A673 (cell line): ENCODE results near the gene NRXN3. TPM values are rescaled to one million over a fixed set of nuclear protein-coding genes. Genes with fewer than 3 reads are reported as not detected.

Experiments
- BruUV-seq: library from RNA; stranded (reverse); fragments of 400-500 nt; replicated peaks from 2 replicates; lab custom pipeline; 2021; lab: Mats Ljungman, UMichigan
- CTCF ChIA-PET: fragments of 300-600 bp; sonication (Branson Sonifier 250); formaldehyde crosslinking; loops from one replicate; lab custom pipeline; 2022; ENCODE audit warnings: antibody characterized with exemption; lab: Charles Lee
- POLR2A ChIA-PET: fragments of 300-600 bp; sonication (Branson Sonifier 250); formaldehyde crosslinking; loops from one replicate; lab custom pipeline; 2022; ENCODE audit warnings: antibody characterized with exemption; ENCODE audit not compliant: low non-redundant PET; lab: Charles Lee
- DNase-seq: peaks from one replicate; pipeline ENCODE4 v3.0.0-alpha.2; 2015; ENCODE audit warnings: low spot score
- H3K27ac ChIP-seq: fragments of 200-600 bp; sonication (generic); 2 replicates; pipeline ENCODE4 v1.5.1; 2016; ENCODE audit warnings: mixed run types, low read depth, mild to moderate bottlenecking, mixed read lengths, antibody characterized with exemption, low read length; ENCODE audit not compliant: poor library complexity, severe bottlenecking
- H3K27me3 ChIP-seq: fragments of 200-600 bp; sonication (generic); replicated peaks from 2 replicates; pipeline ENCODE4 v1.6.1; 2017; ENCODE audit warnings: mixed run types, low read depth, mild to moderate bottlenecking, mixed read lengths, antibody characterized with exemption, low read length; ENCODE audit not compliant: insufficient read depth, poor library complexity
- H3K36me3 ChIP-seq: fragments of 200-600 bp; sonication (generic); 2 replicates; pipeline ENCODE4 v1.6.1; 2016; ENCODE audit warnings: mixed run types, mild to moderate bottlenecking, mixed read lengths, antibody characterized with exemption, low read length; ENCODE audit not compliant: insufficient read depth, poor library complexity, severe bottlenecking
- H3K4me1 ChIP-seq: fragments of 200-600 bp; sonication (generic); 2 replicates; pipeline ENCODE4 v1.6.1; 2017; ENCODE audit warnings: mixed run types, mild to moderate bottlenecking, mixed read lengths, antibody characterized with exemption, low read length; ENCODE audit not compliant: insufficient read depth, poor library complexity, severe bottlenecking
- H3K4me3 ChIP-seq: fragments of 200-600 bp; sonication (generic); 2 replicates; pipeline ENCODE4 v1.5.1; 2016; ENCODE audit warnings: low read depth, mixed run types, mild to moderate bottlenecking, mixed read lengths, low read length; ENCODE audit not compliant: poor library complexity, severe bottlenecking
- H3K9me3 ChIP-seq: fragments of 200-600 bp; sonication (generic); 2 replicates; pipeline ENCODE4 v1.6.1; 2016; ENCODE audit warnings: mixed run types, low read depth, mild to moderate bottlenecking, mixed read lengths, antibody characterized with exemption, low read length; ENCODE audit not compliant: poor library complexity, severe bottlenecking
- CTCF ChIP-seq: fragments of 300-800, 200-600 bp; sonication (generic); conservative IDR thresholded peaks from 2 replicates; pipeline ENCODE4 v1.5.1; 2017; ENCODE audit warnings: low read depth, mild to moderate bottlenecking, antibody characterized with exemption, low read length, moderate library complexity, mixed read lengths
- EZH2 ChIP-seq: fragments of 200-600 bp; sonication (generic); IDR thresholded peaks from 2 replicates; pipeline ENCODE4 v1.6.1; 2017; ENCODE audit warnings: borderline replicate concordance, low read depth, mild to moderate bottlenecking, mixed read lengths, antibody characterized with exemption, low read length; ENCODE audit not compliant: poor library complexity, severe bottlenecking
- intact Hi-C: fragments of 100-400 bp; cut with micrococcal nuclease; formaldehyde crosslinking; loops from one replicate; pipeline ENCODE4 v1.10.0; 2022; ENCODE audit not compliant: unreplicated experiment
- total RNA-seq: library from RNA; stranded (reverse); gene quantifications from 2 replicates; pipeline ENCODE4 v1.2.3, GENCODE V29; 2021

Gene NRXN3
- total RNA-seq, 1 experiment from 2014 or later = 0.21 TPM

DNA sequence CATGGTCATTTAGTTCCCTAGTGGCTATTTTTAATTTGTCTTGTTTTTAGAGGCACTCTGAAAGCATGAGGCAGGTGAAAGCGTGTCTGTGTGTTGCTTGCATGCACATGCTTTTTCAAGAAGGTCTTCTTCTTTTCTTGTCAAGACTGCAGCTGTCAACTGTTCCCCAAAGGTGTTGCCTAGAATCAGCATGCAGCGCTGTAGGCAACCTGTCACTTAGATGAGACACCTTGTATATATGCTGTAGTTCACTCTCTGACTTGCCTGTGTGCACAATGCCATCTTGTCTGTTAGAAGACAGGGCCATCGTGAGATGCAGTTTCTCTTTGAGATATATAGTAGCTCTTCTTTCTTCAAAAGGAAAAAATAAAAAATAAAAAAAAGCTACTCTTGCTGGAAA lies 1155.4 kb downstream of the NRXN3 start:
- Histone ChIP-seq H3K4me3 (no peak overlapping the region), H3K36me3 (no peaks in the 10 kb centered on the region), H3K27me3 (no peaks in the 10 kb centered on the region), H3K27ac (no peak overlapping the region), H3K9me3 (no peaks in the 10 kb centered on the region), H3K4me1 (no peaks in the 10 kb centered on the region)
- TF ChIP-seq EZH2 = no peak
- no peak for TF ChIP-seq CTCF
- BruUV-seq = no TSS peak
- ChIA-PET CTCF (no interaction called here), POLR2A (no interaction called here)
- no peak for DNase-seq
- intact Hi-C loops = no loop called here

DNA sequence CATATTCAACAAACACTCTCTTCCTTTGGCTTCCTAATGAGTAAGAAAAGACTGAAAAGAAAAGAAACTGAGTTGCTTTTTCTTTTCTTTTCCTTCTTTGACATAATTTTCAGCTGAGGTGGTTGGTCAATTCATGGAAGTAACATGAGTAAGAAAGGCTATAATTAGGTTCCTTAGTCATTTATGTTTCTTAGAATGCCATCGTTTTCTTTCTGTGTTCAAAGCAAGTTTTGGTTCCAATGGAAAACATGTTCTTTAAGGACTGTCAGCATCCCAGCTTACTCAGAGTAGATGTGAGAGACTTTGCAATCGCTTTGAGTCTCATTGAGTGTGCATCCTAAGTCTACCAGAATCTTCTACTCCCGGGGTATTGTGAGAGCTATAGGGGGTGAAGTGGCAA lies 1158.7 kb downstream of the NRXN3 start:
- intact Hi-C loops = no loop called here
- ChIA-PET POLR2A (no interaction called here), CTCF (no interaction called here)
- TF ChIP-seq EZH2 = no peak
- no peak for TF ChIP-seq CTCF
- H3K4me3 ChIP-seq = no peak overlapping the region
- no peaks in the 10 kb centered on the region for H3K9me3 ChIP-seq
- H3K27me3 ChIP-seq = no peaks in the 10 kb centered on the region
- H3K36me3 ChIP-seq = no peaks in the 10 kb centered on the region
- no peak for DNase-seq
- H3K27ac ChIP-seq = no peak overlapping the region
- H3K4me1 ChIP-seq = no peaks in the 10 kb centered on the region
- no TSS peak for BruUV-seq

DNA sequence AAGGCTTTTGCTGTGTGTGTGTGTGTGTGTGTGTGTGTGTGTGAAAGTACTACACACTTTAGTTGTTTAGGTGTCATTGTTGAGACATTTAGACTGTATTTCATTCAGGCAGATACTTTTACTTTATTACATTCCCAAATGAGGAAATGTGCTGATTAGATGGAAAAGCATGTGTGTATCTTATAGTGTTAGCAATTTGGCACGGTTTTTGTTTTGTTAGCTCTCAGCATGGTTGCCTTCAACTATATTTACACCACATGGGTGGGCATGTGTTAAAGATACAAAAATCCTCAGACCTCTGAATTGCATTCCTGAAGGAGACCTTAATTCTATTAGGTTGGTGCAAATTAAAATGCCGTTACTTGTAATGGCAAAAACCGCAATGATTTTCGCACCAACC lies 1161.7 kb downstream of the NRXN3 start:
- no TSS peak for BruUV-seq
- intact Hi-C loops = no loop called here
- no peak for TF ChIP-seq EZH2
- TF ChIP-seq CTCF = no peak

More for the DNA sequence above, 1161.7 kb downstream of the NRXN3 start:
- Histone ChIP-seq H3K27ac (no peak overlapping the region), H3K4me1 (no peaks in the 10 kb centered on the region), H3K36me3 (no peaks in the 10 kb centered on the region), H3K9me3 (no peaks in the 10 kb centered on the region), H3K27me3 (peaks cover 3% of the 10 kb centered on the region), H3K4me3 (no peak overlapping the region)
- CTCF ChIA-PET = no interaction called here
- POLR2A ChIA-PET = no interaction called here
- DNase-seq = no peak
